MG63 (cell line): ENCODE data around the gene RAB35. TPM values are rescaled to one million over a fixed set of nuclear protein-coding genes. Genes with fewer than 3 reads are reported as not detected.

Source experiments
- DNase-seq: peaks from one replicate; pipeline ENCODE4 v3.0.0-alpha.2; 2020
- H3K27me3 ChIP-seq: fragments of 250-450 bp; sonication (Bioruptor Pico); 2 replicates; pipeline ENCODE4 v1.5.1; 2020; ENCODE audit warnings: mild to moderate bottlenecking, moderate library complexity
- H3K36me3 ChIP-seq: fragments of 250-450 bp; sonication (Bioruptor Pico); 2 replicates; pipeline ENCODE4 v1.5.1; 2020; ENCODE audit warnings: mild to moderate bottlenecking, moderate library complexity
- H3K4me3 ChIP-seq: fragments of 250-450 bp; sonication (Bioruptor Pico); 2 replicates; pipeline ENCODE4 v1.5.1; 2020; ENCODE audit warnings: mild to moderate bottlenecking, moderate library complexity
- H3K9me3 ChIP-seq: fragments of 250-450 bp; sonication (Bioruptor Pico); 2 replicates; pipeline ENCODE4 v1.5.1; 2020; ENCODE audit warnings: mild to moderate bottlenecking, moderate library complexity
- total RNA-seq: library from RNA; depleted of rRNA; stranded (reverse); fragments of >200 nt; shearing (Covaris generic); gene quantifications from 2 replicates; pipeline ENCODE4 v1.2.3, GENCODE V29; 2014; ENCODE audit warnings: low replicate concordance

RAB35 gene
- total RNA-seq, 1 experiment from 2014 or later: 57.1 TPM

- DNase-seq: no peak
- Histone ChIP-seq H3K27me3 (no peaks in the 10 kb centered on the region), H3K36me3 (peaks cover 92% of the 10 kb centered on the region), H3K4me3 (no peak overlapping the region), H3K9me3 (no peaks in the 10 kb centered on the region)
Measured at GRCh38 chr12:120138366-120138765, 21.8 kb upstream of the RAB35 start.

DNA sequence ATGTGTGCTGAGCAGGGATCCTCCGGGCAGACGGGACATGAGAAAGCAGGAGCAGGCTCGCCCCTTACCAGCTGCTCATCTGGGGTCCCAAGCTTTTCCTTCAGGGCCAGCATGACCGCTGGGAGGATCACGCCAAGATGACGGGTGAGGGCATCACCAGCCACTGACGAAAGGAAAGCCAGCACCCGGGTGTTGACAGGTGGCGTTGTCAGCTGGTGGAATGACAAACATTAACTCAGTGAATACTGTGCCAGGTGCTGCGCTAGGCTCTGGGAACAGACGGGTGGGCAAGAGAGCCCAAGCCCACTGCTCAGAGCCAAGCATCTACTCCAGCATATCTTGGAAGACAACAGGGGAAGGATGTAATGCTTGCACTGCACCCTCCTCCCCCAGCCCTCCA lies 21.3 kb upstream of the RAB35 start:
- Histone ChIP-seq H3K9me3 (no peaks in the 10 kb centered on the region), H3K36me3 (peaks cover 93% of the 10 kb centered on the region), H3K27me3 (no peaks in the 10 kb centered on the region), H3K4me3 (no peak overlapping the region)
- no peak for DNase-seq

DNA sequence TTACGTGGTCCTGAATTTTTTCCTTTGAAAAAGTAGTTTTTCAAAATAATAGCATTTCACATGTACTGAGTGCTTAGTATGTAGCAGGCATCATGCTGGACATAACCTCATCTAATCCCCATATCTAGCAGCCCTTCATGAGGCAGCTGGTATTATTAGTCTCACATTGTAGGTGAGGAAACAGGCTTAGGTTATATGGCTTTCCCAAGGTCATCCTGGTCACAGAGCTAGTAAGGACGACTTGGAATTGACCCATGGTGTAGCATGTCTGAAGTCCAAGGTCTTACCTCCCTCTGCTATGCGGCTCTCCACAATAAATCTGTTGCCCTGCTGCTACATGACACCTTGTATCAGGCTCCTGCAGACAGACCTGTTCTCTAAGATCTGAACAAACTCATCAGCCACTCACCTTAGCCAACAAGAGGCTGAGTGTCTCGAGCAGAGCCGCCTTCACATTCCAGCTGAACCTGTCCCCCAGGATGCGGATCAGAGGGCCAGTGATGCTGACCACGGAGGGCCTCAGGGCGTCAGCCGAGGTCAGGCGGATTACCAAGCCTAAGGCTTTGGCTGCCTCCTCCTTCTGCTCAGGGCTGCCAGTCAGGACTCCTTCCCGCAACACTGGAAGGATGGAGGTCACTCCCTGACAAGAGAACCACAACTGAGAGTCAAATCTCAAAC lies 19.7 kb upstream of the RAB35 start:
- Histone ChIP-seq H3K9me3 (no peaks in the 10 kb centered on the region), H3K36me3 (peaks cover 92% of the 10 kb centered on the region), H3K27me3 (no peaks in the 10 kb centered on the region), H3K4me3 (no peak overlapping the region)
- no peak for DNase-seq

- no peaks in the 10 kb centered on the region for H3K27me3 ChIP-seq
- DNase-seq: no peak
- H3K4me3 ChIP-seq: no peak overlapping the region
- no peaks in the 10 kb centered on the region for H3K9me3 ChIP-seq
- H3K36me3 ChIP-seq: peaks cover 93% of the 10 kb centered on the region
Measured at GRCh38 chr12:120134307-120134980, 17.9 kb upstream of the RAB35 start.

DNA sequence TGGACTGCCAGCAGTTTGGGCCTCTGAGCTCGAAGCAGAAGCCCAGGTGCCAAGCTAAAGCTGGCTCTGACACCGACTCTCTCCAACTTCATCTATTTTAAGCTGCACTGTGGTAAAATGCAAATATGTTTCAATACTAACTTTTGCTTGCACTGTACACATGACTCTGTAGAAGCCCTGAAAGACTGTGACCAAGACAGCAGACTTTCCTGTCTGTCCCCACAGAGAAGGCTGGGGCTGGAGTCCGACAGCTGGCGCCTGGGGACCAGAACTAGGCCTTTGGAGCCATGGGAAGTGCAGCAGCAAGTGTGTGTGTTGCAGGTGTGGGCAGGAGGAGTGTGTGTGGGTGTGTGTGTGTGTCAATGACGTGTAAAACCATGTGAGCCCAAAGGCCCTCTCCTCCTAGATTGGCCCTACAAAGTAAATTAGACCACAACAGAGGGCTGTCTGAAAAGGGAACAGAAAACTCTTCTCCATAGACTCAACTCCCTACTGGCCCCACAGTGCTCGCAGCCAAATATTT lies 16.4 kb upstream of the RAB35 start:
- no peak for DNase-seq
- Histone ChIP-seq H3K36me3 (peaks cover 89% of the 10 kb centered on the region), H3K9me3 (no peaks in the 10 kb centered on the region), H3K4me3 (no peak overlapping the region), H3K27me3 (no peaks in the 10 kb centered on the region)

DNA sequence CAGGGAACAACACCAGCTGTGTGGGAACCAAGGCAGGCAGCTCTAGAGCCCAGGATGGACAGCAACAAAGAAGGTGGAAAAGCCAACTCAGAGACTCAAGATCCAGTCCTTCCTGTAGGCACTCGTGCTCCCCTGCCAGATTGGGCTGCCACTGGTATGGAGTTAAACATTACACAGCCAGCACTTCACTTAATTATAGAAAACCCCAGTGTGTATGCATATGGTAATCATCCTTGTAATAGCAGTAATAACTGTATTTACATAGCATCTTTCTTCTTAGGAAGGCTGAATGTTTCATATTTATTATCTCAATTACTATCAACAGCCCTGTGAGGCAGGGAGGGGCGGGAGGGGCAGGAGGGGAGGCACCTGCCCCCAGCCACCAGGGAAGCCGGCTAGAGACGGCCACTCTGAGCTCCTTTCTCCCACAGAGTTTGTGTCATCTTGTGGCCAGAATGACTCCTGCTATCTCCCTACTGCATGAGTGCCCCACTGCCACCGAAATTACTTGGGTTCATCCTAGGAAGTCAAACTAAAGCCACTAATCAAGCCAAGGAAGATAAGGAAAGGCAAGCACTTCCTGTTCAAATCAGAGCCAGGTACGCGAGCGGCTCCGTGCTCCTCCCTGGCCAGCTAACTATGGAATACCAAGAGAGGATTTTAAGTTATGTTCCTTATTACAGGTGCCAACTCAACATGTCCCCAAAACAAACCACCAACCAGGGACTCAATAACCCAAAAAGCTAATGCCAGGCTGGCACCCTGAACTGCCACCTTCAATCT lies 15.7 kb upstream of the RAB35 start:
- Histone ChIP-seq H3K27me3 (no peaks in the 10 kb centered on the region), H3K36me3 (peaks cover 89% of the 10 kb centered on the region), H3K9me3 (no peaks in the 10 kb centered on the region), H3K4me3 (no peak overlapping the region)
- no peak for DNase-seq

DNA sequence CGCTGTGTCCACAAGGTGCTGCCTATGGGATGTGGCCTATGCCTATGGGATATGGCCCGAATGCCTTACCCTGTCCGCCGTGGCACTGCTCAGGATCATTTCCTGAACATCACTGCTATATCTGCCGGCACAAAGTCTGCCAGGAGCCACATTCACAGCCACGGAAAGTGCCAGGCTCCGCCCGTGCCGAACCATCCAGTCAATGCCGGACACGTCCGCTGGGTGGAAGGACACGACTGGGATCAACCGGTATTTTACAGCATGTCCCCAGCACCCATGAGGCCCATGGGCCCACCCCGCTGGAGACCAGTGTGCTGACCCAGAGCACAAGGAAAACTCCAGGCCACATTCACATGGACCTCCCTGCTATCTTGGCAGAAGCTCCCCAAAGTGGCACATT lies 14.6 kb upstream of the RAB35 start:
- Histone ChIP-seq H3K36me3 (peaks cover 87% of the 10 kb centered on the region), H3K9me3 (no peaks in the 10 kb centered on the region), H3K27me3 (no peaks in the 10 kb centered on the region), H3K4me3 (no peak overlapping the region)
- DNase-seq: no peak

DNA sequence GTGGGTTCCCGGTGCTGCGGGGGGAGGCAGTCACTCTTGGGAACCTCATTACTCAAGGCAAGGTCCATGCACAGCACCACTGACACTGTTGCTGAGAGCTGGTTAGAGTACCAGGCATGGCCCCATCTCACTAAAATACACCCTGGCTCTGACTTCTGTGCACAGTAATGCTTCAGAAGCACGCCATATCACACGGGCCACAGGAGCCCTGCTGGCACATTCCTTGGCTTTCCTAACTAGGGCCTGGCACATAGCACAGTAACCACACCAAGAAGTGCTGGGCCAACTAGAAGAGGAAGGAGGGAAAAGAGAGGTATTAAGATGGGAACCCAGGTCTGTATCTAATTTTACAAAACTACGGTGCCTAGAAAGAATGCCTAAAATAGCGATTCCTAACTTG lies 13.5 kb upstream of the RAB35 start:
- Histone ChIP-seq H3K27me3 (no peaks in the 10 kb centered on the region), H3K4me3 (no peak overlapping the region), H3K36me3 (peaks cover 81% of the 10 kb centered on the region), H3K9me3 (no peaks in the 10 kb centered on the region)
- no peak for DNase-seq

- peaks cover 50% of the 10 kb centered on the region for H3K36me3 ChIP-seq
- no peaks in the 10 kb centered on the region for H3K9me3 ChIP-seq
- no peak for DNase-seq
- H3K27me3 ChIP-seq: no peaks in the 10 kb centered on the region
- H3K4me3 ChIP-seq: no peak overlapping the region
Measured at GRCh38 chr12:120126635-120127005, 10.1 kb upstream of the RAB35 start.

- Histone ChIP-seq H3K27me3 (no peaks in the 10 kb centered on the region), H3K4me3 (no peak overlapping the region), H3K9me3 (no peaks in the 10 kb centered on the region), H3K36me3 (peaks cover 44% of the 10 kb centered on the region)
- no peak for DNase-seq
Measured at GRCh38 chr12:120125792-120126634, 9.5 kb upstream of the RAB35 start.

DNA sequence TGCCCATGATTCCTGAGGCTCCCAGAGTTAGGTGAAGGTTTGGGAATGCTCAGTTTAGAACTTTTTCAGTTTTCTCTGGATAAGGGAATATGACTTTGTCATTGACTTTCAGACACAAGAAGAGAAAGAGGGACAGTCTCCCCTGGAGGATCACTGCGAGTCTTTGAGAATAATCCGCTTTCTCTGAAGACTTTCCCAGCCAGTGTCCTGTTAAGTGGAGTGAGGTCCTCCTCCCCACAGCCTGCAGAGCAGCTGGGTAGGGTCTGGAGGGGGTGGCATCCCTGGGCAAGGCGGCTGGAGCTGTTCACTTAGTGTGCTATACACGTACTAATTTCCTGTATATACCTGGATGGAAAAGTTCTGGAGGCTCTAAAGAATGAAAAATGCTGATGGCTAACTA lies 8.5 kb upstream of the RAB35 start:
- H3K9me3 ChIP-seq: no peaks in the 10 kb centered on the region
- no peaks in the 10 kb centered on the region for H3K27me3 ChIP-seq
- H3K4me3 ChIP-seq: no peak overlapping the region
- peaks cover 34% of the 10 kb centered on the region for H3K36me3 ChIP-seq
- DNase-seq: no peak

DNA sequence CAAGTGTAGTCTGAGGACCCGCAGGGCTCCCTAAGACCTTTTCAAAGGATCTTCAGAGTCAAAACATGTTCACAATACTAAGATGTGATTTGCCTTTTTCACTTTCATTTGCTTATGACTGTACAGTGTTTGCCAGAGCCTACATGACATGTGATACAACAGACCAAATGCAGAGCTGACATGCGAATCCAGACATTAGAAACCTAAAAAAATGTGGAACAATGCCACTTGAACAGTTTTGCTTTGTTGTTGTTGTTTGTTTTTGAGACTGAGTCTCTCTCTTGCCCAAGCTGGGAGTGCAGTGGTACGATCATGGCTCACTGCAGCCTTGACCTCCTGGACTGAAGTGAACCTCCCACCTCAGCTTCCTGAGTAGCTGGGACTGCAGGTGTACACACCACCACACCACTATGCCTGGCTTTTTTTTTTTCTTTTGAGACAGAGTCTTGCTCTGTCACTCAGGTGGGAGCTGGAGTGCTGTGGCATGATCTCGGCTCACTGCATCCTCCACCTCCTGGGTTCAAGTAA lies 5.3 kb upstream of the RAB35 start:
- no peak for DNase-seq
- H3K36me3 ChIP-seq: peaks cover 11% of the 10 kb centered on the region
- H3K4me3 ChIP-seq: no peak overlapping the region
- no peaks in the 10 kb centered on the region for H3K27me3 ChIP-seq
- no peaks in the 10 kb centered on the region for H3K9me3 ChIP-seq

DNA sequence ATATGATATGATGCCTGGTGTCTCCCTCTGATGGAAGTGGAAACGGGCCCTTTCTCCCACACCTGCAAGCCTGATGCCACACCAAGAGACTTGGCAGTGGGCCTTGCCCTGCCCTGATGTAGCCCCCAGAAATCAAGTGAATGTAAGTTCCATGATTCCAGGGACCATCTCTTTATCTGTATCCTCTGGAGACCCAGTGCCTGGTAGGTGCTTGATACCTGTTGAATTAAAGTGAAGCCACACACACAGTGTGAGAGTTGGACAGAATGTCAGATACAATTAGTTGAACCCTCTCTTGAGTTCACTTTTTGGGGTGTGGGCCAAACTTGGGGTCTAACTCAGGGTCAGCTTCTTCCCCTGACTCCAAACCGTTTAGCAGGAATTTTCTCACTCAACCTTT lies 4.8 kb upstream of the RAB35 start:
- DNase-seq: no peak
- H3K9me3 ChIP-seq: no peaks in the 10 kb centered on the region
- H3K36me3 ChIP-seq: peaks cover 7% of the 10 kb centered on the region
- no peaks in the 10 kb centered on the region for H3K27me3 ChIP-seq
- no peak overlapping the region for H3K4me3 ChIP-seq

- no peak for DNase-seq
- H3K9me3 ChIP-seq: no peaks in the 10 kb centered on the region
- no peaks in the 10 kb centered on the region for H3K27me3 ChIP-seq
- no peak overlapping the region for H3K4me3 ChIP-seq
- H3K36me3 ChIP-seq: peaks cover 20% of the 10 kb centered on the region
Measured at GRCh38 chr12:120119271-120119973, 2.9 kb upstream of the RAB35 start.

GRCh38 chr12:120118321-120119061 lies 1.9 kb upstream of the RAB35 start:
- Histone ChIP-seq H3K4me3 (peak overlapping the region; percentile 98), H3K27me3 (no peaks in the 10 kb centered on the region), H3K36me3 (peaks cover 27% of the 10 kb centered on the region), H3K9me3 (no peaks in the 10 kb centered on the region)
- DNase-seq: no peak
